Mesothelial cell of epicardium (in vitro differentiated cells): ENCODE measurements around the gene PNPLA6. TPM values are rescaled to one million over a fixed set of nuclear protein-coding genes. Genes with fewer than 3 reads are reported as not detected.

Experiments used
- DNase-seq, 2 experiments: peaks; one replicate each; pipeline ENCODE4 v3.0.0; 2021; ENCODE audit warnings: low spot score in 2 of 2; ENCODE audit not compliant: unreplicated experiment in 2 of 2
- H3K27ac Mint-ChIP-seq: 2 replicates; pipeline ENCODE4 v1.8.0; 2021; ENCODE audit warnings: mixed read lengths
- H3K27me3 Mint-ChIP-seq: 2 replicates; pipeline ENCODE4 v1.8.0; 2021; ENCODE audit warnings: low read depth, mixed read lengths
- H3K36me3 Mint-ChIP-seq: 2 replicates; pipeline ENCODE4 v1.8.0; 2021; ENCODE audit warnings: mixed read lengths
- H3K4me1 Mint-ChIP-seq: 2 replicates; pipeline ENCODE4 v1.8.0; 2021; ENCODE audit warnings: mixed read lengths
- H3K4me3 Mint-ChIP-seq: 2 replicates; pipeline ENCODE4 v1.8.0; 2021; ENCODE audit warnings: mild to moderate bottlenecking, moderate library complexity, mixed read lengths
- H3K9me3 Mint-ChIP-seq: 2 replicates; pipeline ENCODE4 v1.8.0; 2021; ENCODE audit warnings: mixed read lengths
- CTCF ChIP-seq: fragments of 200-600 bp; sonication (generic); IDR thresholded peaks from one replicate; pipeline ENCODE4 v1.5.0; 2021; ENCODE audit warnings: antibody characterized with exemption; ENCODE audit not compliant: unreplicated experiment
- total RNA-seq: library from RNA; stranded (reverse); gene quantifications from 3 replicates; pipeline ENCODE4 v1.2.1, GENCODE V29; 2021

PNPLA6 gene
- total RNA-seq, 1 donor from 2014 or later = 117 TPM

DNA sequence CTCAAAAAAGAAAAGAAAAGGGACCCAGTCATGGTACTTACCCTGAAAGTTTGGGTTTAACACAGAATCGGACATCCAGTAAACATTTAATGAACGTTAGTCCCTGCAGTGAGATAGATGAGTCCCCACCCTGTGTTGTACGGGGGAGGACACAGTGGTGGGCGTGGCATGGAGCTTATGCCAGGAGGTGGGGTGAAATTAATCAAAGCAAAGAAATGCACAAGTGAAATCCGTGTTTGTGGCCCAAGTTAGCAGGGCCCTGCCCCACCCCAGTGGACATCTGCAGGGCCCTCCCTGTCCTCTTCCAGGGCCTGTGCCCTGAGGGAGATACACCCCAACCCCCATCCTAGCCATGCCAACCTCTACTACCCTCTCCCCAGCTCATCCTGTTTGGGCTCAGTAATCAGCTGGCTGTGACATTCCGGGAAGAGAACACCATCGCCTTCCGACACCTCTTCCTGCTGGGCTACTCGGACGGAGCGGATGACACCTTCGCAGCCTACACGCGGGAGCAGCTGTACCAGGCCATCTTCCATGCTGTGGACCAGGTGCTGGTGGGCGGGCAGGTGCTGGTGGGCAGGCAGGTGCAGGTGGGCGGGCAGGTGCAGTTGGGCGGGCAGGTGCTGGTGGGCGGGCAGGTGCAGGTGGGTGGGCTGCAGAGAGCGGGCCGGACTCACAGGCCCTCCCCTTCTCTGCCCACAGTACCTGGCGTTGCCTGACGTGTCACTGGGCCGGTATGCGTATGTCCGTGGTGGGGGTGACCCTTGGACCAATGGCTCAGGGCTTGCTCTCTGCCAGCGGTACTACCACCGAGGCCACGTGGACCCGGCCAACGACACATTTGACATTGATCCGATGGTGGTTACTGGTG lies 9.2 kb upstream of the PNPLA6 start:
- no peak for TF ChIP-seq CTCF
- Mint-ChIP-seq H3K27ac (no peak overlapping the region), H3K9me3 (no peaks in the 10 kb centered on the region), H3K27me3 (no peaks in the 10 kb centered on the region), H3K4me1 (peaks cover 10% of the 10 kb centered on the region), H3K36me3 (peaks cover 6% of the 10 kb centered on the region), H3K4me3 (no peak overlapping the region)
- DNase-seq = no peak

DNA sequence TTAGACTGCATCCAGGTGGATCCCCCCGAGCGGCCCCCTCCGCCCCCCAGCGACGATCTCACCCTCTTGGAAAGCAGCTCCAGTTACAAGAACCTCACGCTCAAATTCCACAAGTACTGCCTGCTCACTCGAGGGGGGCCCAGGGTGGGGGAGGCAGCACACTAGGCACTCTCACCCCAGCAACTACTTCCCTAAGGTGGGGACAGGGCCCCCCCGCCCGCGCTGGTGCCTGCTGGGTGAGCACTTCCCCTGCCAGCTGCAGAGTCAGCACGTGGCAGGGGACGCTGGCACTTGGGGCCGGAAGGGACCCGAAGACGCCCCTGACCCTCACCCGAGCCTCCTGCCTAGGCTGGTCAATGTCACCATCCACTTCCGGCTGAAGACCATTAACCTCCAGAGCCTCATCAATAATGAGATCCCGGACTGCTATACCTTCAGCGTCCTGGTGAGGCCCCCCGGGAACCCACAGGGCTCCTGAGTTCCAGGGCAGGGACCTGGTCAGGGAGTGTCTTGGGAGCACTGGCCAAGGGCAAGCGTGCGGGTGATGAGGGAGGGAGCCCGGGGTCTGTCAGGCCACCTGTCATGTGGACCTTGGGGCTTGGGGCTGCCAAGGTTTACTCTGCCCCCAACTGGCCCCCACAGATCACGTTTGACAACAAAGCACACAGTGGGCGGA lies 7.9 kb upstream of the PNPLA6 start:
- Mint-ChIP-seq H3K27ac (no peak overlapping the region), H3K4me3 (no peak overlapping the region), H3K9me3 (no peaks in the 10 kb centered on the region), H3K4me1 (peaks cover 5% of the 10 kb centered on the region), H3K27me3 (no peaks in the 10 kb centered on the region), H3K36me3 (peaks cover 8% of the 10 kb centered on the region)
- no peak for DNase-seq
- no peak for TF ChIP-seq CTCF

GRCh38 chr19:7528192-7528519 lies 7.4 kb upstream of the PNPLA6 start:
- H3K4me1 Mint-ChIP-seq = peaks cover 5% of the 10 kb centered on the region
- no peak overlapping the region for H3K27ac Mint-ChIP-seq
- TF ChIP-seq CTCF = no peak
- no peaks in the 10 kb centered on the region for H3K9me3 Mint-ChIP-seq
- H3K36me3 Mint-ChIP-seq = peaks cover 8% of the 10 kb centered on the region
- H3K27me3 Mint-ChIP-seq = no peaks in the 10 kb centered on the region
- no peak overlapping the region for H3K4me3 Mint-ChIP-seq
- DNase-seq = no peak

GRCh38 chr19:7528522-7529245 lies 6.8 kb upstream of the PNPLA6 start:
- no peak overlapping the region for H3K27ac Mint-ChIP-seq
- no peaks in the 10 kb centered on the region for H3K27me3 Mint-ChIP-seq
- H3K4me3 Mint-ChIP-seq = no peak overlapping the region
- H3K9me3 Mint-ChIP-seq = no peaks in the 10 kb centered on the region
- H3K4me1 Mint-ChIP-seq = no peaks in the 10 kb centered on the region
- no peak for DNase-seq
- TF ChIP-seq CTCF = no peak
- peaks cover 8% of the 10 kb centered on the region for H3K36me3 Mint-ChIP-seq

DNA sequence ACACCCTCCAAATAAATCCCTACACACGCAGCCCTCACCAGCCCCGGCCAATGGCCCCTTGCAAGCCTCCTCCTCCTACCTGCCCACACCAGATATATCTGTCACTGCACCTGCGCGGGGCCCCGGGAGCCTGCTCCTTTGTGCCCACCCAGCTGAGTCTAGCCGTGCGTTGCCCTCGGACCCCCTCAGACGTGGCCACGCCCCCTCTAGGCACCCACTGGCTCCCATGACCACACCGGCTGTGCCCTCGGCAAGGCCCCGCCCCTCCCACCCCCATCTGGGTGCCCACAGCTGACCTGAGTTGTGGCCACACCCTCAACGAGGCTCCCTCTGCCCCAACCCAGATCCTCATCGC lies 6.3 kb upstream of the PNPLA6 start:
- Mint-ChIP-seq H3K9me3 (no peaks in the 10 kb centered on the region), H3K36me3 (peaks cover 8% of the 10 kb centered on the region), H3K27me3 (no peaks in the 10 kb centered on the region), H3K27ac (no peak overlapping the region), H3K4me3 (no peak overlapping the region), H3K4me1 (no peaks in the 10 kb centered on the region)
- DNase-seq = no peak
- no peak for TF ChIP-seq CTCF
